Epithelial cell of esophagus (primary cell): Measurements from ENCODE around the gene ARHGAP42.

Source experiments
- DNase-seq: peaks from one replicate; pipeline ENCODE4 v3.0.0; 2010; ENCODE audit warnings: low read depth
- H3K4me3 ChIP-seq: 2 replicates; pipeline ENCODE4 v1.5.1; 2011; ENCODE audit warnings: mild to moderate bottlenecking, low read length, control low read depth
- TF ChIP-seq, protein P1 (sequence below): IDR thresholded peaks from 2 replicates; pipeline ENCODE4 v1.5.1; 2011; ENCODE audit warnings: low read depth, mild to moderate bottlenecking, low read length, control low read depth, inconsistent platforms; ENCODE audit not compliant: insufficient read depth; ENCODE audit errors: missing control alignments

Gene ARHGAP42

DNA sequence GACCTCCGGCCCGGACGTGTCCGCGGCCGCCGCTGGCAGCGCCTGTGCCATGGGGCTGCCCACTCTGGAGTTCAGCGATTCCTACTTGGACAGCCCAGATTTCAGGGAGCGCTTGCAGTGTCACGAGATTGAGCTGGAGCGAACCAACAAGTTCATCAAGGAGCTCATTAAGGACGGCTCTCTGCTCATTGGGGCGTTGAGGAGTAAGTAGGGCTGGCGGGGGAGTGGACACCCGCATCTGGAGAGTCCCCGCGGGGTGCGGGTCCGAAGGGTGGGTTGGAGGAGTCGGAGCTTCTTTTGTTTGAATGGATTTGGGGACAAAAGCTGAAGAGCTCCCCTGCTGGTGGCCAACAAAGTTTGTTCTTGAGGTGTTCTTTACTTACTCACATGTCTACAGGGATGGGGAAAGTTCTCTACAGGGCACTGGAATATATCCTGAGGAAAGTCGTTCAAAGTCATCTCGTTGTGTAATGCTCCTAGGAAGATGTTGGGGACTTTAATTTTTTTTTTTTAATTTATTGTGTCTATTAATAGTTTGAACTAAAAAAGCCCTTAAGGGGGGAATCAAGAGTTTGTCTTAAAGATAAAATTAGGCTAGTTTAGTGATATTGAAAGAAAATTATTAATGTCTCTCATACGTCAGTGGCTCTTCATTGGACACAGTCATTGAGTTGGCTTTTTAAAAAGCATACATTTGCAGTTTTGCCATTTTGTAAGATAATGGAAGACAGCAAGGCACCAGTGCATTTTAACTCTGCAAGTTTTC is 725 bp downstream of the ARHGAP42 start:
- TF ChIP-seq, protein P1, sequence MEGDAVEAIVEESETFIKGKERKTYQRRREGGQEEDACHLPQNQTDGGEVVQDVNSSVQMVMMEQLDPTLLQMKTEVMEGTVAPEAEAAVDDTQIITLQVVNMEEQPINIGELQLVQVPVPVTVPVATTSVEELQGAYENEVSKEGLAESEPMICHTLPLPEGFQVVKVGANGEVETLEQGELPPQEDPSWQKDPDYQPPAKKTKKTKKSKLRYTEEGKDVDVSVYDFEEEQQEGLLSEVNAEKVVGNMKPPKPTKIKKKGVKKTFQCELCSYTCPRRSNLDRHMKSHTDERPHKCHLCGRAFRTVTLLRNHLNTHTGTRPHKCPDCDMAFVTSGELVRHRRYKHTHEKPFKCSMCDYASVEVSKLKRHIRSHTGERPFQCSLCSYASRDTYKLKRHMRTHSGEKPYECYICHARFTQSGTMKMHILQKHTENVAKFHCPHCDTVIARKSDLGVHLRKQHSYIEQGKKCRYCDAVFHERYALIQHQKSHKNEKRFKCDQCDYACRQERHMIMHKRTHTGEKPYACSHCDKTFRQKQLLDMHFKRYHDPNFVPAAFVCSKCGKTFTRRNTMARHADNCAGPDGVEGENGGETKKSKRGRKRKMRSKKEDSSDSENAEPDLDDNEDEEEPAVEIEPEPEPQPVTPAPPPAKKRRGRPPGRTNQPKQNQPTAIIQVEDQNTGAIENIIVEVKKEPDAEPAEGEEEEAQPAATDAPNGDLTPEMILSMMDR = peak; percentile 77
- peak; percentile 81 for DNase-seq
- H3K4me3 ChIP-seq = peak overlapping the region; percentile 68

DNA sequence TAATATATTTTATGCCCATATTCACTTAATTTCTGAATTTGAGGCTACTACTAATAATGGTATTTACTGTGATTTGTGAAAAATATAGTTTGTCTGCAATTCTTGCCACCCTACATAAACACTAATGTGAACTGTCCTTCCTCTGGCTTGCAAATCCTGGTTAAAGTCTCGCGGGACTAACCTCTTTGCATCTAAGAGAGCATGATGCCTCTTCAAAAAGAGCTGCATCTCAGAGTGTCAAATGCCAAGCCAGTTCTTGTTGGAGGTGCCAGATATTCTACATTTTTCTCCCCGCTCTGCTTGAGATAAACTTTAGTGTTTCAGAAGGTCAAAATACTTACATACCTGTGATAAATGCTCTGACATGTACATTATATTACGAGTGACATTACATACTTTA is 2.1 kb downstream of the ARHGAP42 start:
- no peak overlapping the region for H3K4me3 ChIP-seq

GRCh38 chr11:100691896-100692653 is 5.0 kb downstream of the ARHGAP42 start:
- no peak overlapping the region for H3K4me3 ChIP-seq
- DNase-seq = peak; percentile 54
- TF ChIP-seq, protein P1 = no peak

More for the DNA sequence above, 2.1 kb downstream of the ARHGAP42 start:
- no peak for DNase-seq
- TF ChIP-seq, protein P1 = no peak

DNA sequence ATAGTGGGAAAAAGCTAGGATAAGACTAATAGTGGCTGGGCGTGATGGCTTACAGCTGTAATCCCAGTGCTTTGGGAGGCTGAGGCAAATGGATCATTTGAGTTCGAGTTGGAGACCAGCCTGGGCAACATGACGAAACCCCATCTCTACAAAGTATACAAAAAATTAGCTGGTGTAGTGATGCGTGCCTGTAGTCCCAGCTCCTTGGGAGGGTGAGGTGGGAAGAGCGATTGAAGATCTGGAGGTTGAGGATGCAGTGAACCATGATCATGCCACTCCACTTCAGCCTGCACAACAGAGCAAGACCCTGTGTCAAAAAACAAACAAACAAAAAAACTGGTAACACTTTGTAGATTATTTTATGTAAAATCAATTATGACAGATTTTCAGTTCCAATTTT is 8.8 kb downstream of the ARHGAP42 start:
- TF ChIP-seq, protein P1 = no peak
- DNase-seq = no peak
- H3K4me3 ChIP-seq = no peak overlapping the region

- H3K4me3 ChIP-seq = no peak overlapping the region
- DNase-seq = no peak
- TF ChIP-seq, protein P1 = no peak
These were observed 16.1 kb downstream of the ARHGAP42 start for GRCh38 chr11:100703139-100703538.

DNA sequence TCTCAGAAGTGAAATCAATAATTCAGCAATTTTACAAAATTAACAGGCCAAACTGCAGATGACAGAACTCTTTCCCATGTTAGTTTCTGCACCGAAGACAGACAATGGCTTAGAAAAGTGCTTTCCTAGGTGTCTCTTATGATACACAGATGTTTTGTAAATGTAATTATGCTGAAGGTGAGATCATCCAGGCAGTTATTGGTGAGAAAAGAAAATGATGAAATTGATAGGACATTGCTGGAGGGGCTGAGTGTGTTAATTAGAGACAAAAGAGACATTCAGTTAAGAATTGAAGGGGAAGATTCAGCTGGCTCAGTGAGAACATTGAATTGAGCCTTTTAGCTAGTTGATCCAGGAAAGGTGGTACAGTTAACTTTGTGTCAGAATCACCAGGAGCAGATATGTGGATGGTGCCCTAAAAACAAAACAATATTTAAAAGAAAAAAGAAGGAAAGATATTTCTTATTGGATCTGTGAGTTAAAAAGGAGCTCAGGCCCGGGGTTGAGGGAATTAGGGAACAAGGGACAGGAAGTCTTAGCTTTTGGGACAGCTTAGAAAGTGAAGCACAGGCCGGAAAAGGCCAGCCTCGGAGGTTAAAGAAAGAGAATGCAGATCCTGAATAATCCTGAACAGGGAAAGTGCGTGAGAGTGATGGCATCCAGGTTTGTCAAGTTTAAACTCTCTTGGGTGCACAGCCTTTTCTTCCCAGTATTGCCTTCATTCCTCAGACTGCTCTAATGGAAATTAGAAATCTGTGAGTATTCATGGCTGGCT is 16.9 kb downstream of the ARHGAP42 start:
- DNase-seq = no peak
- no peak overlapping the region for H3K4me3 ChIP-seq
- TF ChIP-seq, protein P1 = no peak
